Upper lobe of left lung (tissue), 4 donors: ENCODE measurements around the gene CAPS.
A peak's percentile ranks its signal among the peaks of the same experiment; 100 is the strongest.

Experiments
- CTCF ChIP-seq, 6 experiments: fragments of 450-650 bp in 4 of 6; fragments of 200-600 bp in 2 of 6; sonication (generic) in 2 of 6; IDR thresholded peaks; one replicate each; pipeline ENCODE4 v1.5.1; 2016 to 2019; ENCODE audit warnings: antibody characterized with exemption in 6 of 6
- EP300 ChIP-seq, 4 donors: sonication (generic); formaldehyde crosslinking; IDR thresholded peaks; one replicate each; pipeline ENCODE4 v1.5.1; 2017; ENCODE audit warnings: antibody characterized with exemption in 4 of 4, control low read depth in 2 of 4
- POLR2A ChIP-seq, 4 donors: fragments of 450-650 bp; IDR thresholded peaks; one replicate each; pipeline ENCODE4 v1.5.1; 2016 to 2017; ENCODE audit warnings: antibody characterized with exemption in 4 of 4, mild to moderate bottlenecking in 2 of 4
- POLR2AphosphoS5 ChIP-seq, 2 donors: sonication (generic); formaldehyde crosslinking; IDR thresholded peaks; one replicate each; pipeline ENCODE4 v1.5.1; 2017; ENCODE audit warnings: antibody characterized with exemption in 2 of 2

GRCh38 chr19:5951338-5951861 lies 37.3 kb downstream of the CAPS start:
- TF ChIP-seq CTCF (IDR thresholded peaks at IDR 0.05) (no peak), POLR2A (IDR thresholded peaks at IDR 0.05) (peak in 1 of 4 donors; percentile 10), POLR2AphosphoS5 (IDR thresholded peaks at IDR 0.05) (no peak), EP300 (IDR thresholded peaks at IDR 0.05) (no peak)
